RWPE1 (cell line): ENCODE measurements around the gene NRXN3.

Experiments used
- CTCF ChIA-PET: fragments of 350-600 bp; sonication (Branson Sonifier 250); formaldehyde crosslinking; extraction: SDS; loops from one replicate; lab custom pipeline; 2021; lab: Yijun Ruan, JAX
- POLR2A ChIA-PET: fragments of 400-600 bp; formaldehyde crosslinking; extraction: SDS; loops from one replicate; lab custom pipeline; 2020; ENCODE audit warnings: antibody characterized with exemption; ENCODE audit not compliant: low non-redundant PET; lab: Yijun Ruan, JAX
- DNase-seq: peaks from one replicate; pipeline ENCODE4 v3.0.0; 2012; ENCODE audit warnings: low spot score
- H3K27ac ChIP-seq: fragments of 450-650 bp; 2 replicates; pipeline ENCODE4 v1.5.1; 2017
- CTCF ChIP-seq: fragments of 450-650 bp; conservative IDR thresholded peaks from 2 replicates; pipeline ENCODE4 v1.5.1; 2017; ENCODE audit warnings: low read depth, mild to moderate bottlenecking

Gene NRXN3

GRCh38 chr14:79051742-79052141, 881.6 kb downstream of the NRXN3 start:
- ChIA-PET POLR2A (no interaction called here), CTCF (no interaction called here)
- H3K27ac ChIP-seq, result no peak overlapping the region
- TF ChIP-seq CTCF, result no peak
- DNase-seq, result no peak

GRCh38 chr14:79056879-79057278, 886.7 kb downstream of the NRXN3 start:
- POLR2A ChIA-PET, result no interaction called here
- no peak overlapping the region for H3K27ac ChIP-seq
- CTCF ChIA-PET, result interaction anchor here (0.8 kb wide), 1 partner anchor 57 kb away, joined by 4 read pairs; no protein-coding TSS in a partner anchor
- no peak for DNase-seq
- TF ChIP-seq CTCF, result no peak

- DNase-seq, result no peak
- H3K27ac ChIP-seq, result no peak overlapping the region
- ChIA-PET CTCF (no interaction called here), POLR2A (no interaction called here)
- TF ChIP-seq CTCF, result no peak
Observed at GRCh38 chr14:79057333-79057732, 887.2 kb downstream of the NRXN3 start.

GRCh38 chr14:79062226-79062625, 892.1 kb downstream of the NRXN3 start:
- no peak for TF ChIP-seq CTCF
- DNase-seq, result no peak
- no peak overlapping the region for H3K27ac ChIP-seq
- ChIA-PET POLR2A (no interaction called here), CTCF (no interaction called here)

- POLR2A ChIA-PET, result no interaction called here
- no peak for TF ChIP-seq CTCF
- CTCF ChIA-PET, result interaction anchor here (1.2 kb wide), 1 partner anchor 11 kb away, joined by 5 read pairs; no protein-coding TSS in a partner anchor
- DNase-seq, result no peak
- H3K27ac ChIP-seq, result no peak overlapping the region
Observed at GRCh38 chr14:79064214-79064613, 894.0 kb downstream of the NRXN3 start.

- no peak overlapping the region for H3K27ac ChIP-seq
- DNase-seq, result no peak
- no peak for TF ChIP-seq CTCF
- ChIA-PET CTCF (no interaction called here), POLR2A (no interaction called here)
Observed at GRCh38 chr14:79074510-79074909, 904.3 kb downstream of the NRXN3 start.

- H3K27ac ChIP-seq, result no peak overlapping the region
- DNase-seq, result no peak
- POLR2A ChIA-PET, result no interaction called here
- TF ChIP-seq CTCF, result no peak
- CTCF ChIA-PET, result no interaction called here
Observed at GRCh38 chr14:79076428-79076827, 906.3 kb downstream of the NRXN3 start.
